HepG2 (cell line): ENCODE results near the gene MAN2A2. TPM values are rescaled to one million over a fixed set of nuclear protein-coding genes. Genes with fewer than 3 reads are reported as not detected.

Experiments
- ATAC-seq: fragments of 200-7000 bp; cut with Tn5 transposase; 3 replicates; pipeline ENCODE4 v1.9.1; 2020; ENCODE audit warnings: mild to moderate bottlenecking, moderate library complexity
- BruUV-seq: library from RNA; stranded (reverse); fragments of 400-500 nt; replicated peaks from 2 replicates; lab custom pipeline; 2021; lab: Mats Ljungman, UMichigan
- CTCF ChIA-PET: fragments of 300-600 bp; formaldehyde crosslinking; extraction: SDS; loops from one replicate; lab custom pipeline; 2021; ENCODE audit warnings: low total read pairs, inconsistent platforms, low intra/inter-chr PET ratio; lab: Yijun Ruan, JAX
- POLR2A ChIA-PET: fragments of 350-600 bp; sonication (Branson Sonifier 250); formaldehyde crosslinking; loops from one replicate; lab custom pipeline; 2020; ENCODE audit warnings: antibody characterized with exemption, inconsistent platforms; lab: Yijun Ruan, JAX
- DNase-seq: peaks from one replicate; pipeline ENCODE4 v3.0.0-alpha.2; 2015; ENCODE audit warnings: low spot score
- FAIRE-seq: peaks from 3 replicates; lab custom pipeline; 2011; peaks lifted over from hg19 to GRCh38; lab: Jason Lieb, UNC
- H2AFZ ChIP-seq: one replicate; pipeline ENCODE4 v1.6.1; 2011; ENCODE audit warnings: low read length, inconsistent platforms
- H3K27ac ChIP-seq: fragments of 300-600 bp; 3 replicates; pipeline ENCODE4 v1.8.0; 2011; ENCODE audit warnings: mixed run types, mild to moderate bottlenecking, mixed read lengths, low read length, inconsistent platforms; ENCODE audit not compliant: insufficient read depth; ENCODE audit errors: extremely low read length
- H3K27me3 ChIP-seq, 2 experiments: fragments of 200-600 bp in 1 of 2; 2 replicates in 1 of 2; 3 replicates in 1 of 2; pipeline versions ENCODE4 v1.6.0 to v1.8.0; 2011; ENCODE audit warnings: low read length in 2 of 2, mild to moderate bottlenecking in 2 of 2, moderate library complexity in 2 of 2, inconsistent platforms in 1 of 2; ENCODE audit not compliant: insufficient read depth in 2 of 2, control insufficient read depth in 1 of 2
- H3K36me3 ChIP-seq, 2 experiments: fragments of 200-600 bp in 1 of 2; replicated peaks in 1 of 2; 2 replicates in 1 of 2; 3 replicates in 1 of 2; pipeline versions ENCODE4 v1.5.1 to v1.8.0; 2011; ENCODE audit warnings: low read length in 2 of 2, inconsistent platforms in 1 of 2; ENCODE audit not compliant: insufficient read depth in 2 of 2, control insufficient read depth in 1 of 2
- H3K4me1 ChIP-seq: 2 replicates; pipeline ENCODE4 v1.5.1; 2012; ENCODE audit warnings: low read length, inconsistent platforms; ENCODE audit not compliant: insufficient read depth
- H3K4me2 ChIP-seq: 2 replicates; pipeline ENCODE4 v1.6.0; 2011; ENCODE audit warnings: low read depth, low read length, inconsistent platforms
- H3K4me3 ChIP-seq, 3 experiments: fragments of 200-600 bp in 1 of 3; sonication (generic), shearing (Covaris generic) in 1 of 3; replicated peaks in 1 of 3; 2 replicates each; pipeline ENCODE4 v1.5.1; 2011 to 2016; ENCODE audit warnings: low read length in 3 of 3, inconsistent platforms in 2 of 3, low read depth in 2 of 3, mild to moderate bottlenecking in 2 of 3, control low read depth in 1 of 3, mixed read lengths in 1 of 3; ENCODE audit not compliant: insufficient read depth in 1 of 3
- H3K79me2 ChIP-seq: one replicate; pipeline ENCODE4 v1.6.1; 2011; ENCODE audit warnings: low read length, inconsistent platforms; ENCODE audit not compliant: insufficient read depth
- H3K9ac ChIP-seq: 2 replicates; pipeline ENCODE4 v1.6.0; 2011; ENCODE audit warnings: mild to moderate bottlenecking, low read depth, low read length, inconsistent platforms; ENCODE audit not compliant: insufficient read depth
- H3K9me3 ChIP-seq: 2 replicates; pipeline ENCODE4 v1.5.1; 2012; ENCODE audit warnings: mild to moderate bottlenecking, low read length
- H4K20me1 ChIP-seq: 2 replicates; pipeline ENCODE4 v1.6.0; 2011; ENCODE audit warnings: inconsistent platforms, mild to moderate bottlenecking, low read length, moderate library complexity; ENCODE audit not compliant: insufficient read depth
- AGO2 ChIP-seq: fragments of 200-400 bp; formaldehyde crosslinking; optimal IDR thresholded peaks from 2 replicates; pipeline ENCODE3; 2017; ENCODE audit warnings: mild to moderate bottlenecking, low read depth, low read length, moderate library complexity
- CAMTA2 ChIP-seq: sonication (generic); formaldehyde crosslinking; IDR thresholded peaks from 2 replicates; pipeline ENCODE4 v1.4.0; 2020; ENCODE audit warnings: mild to moderate bottlenecking, missing genetic modification reagents, borderline replicate concordance
- GATA4 ChIP-seq: sonication (generic); IDR thresholded peaks from 2 replicates; pipeline ENCODE4 v1.6.1; 2016; ENCODE audit warnings: antibody characterized with exemption, low read depth, borderline replicate concordance
- HMG20B ChIP-seq: conservative IDR thresholded peaks from 2 replicates; pipeline ENCODE4 v1.6.1; 2016; ENCODE audit warnings: missing genetic modification reagents, missing compliant biosample characterization
- MEIS1 ChIP-seq: sonication (generic); formaldehyde crosslinking; IDR thresholded peaks from 2 replicates; pipeline ENCODE4 v1.9.0; 2021; ENCODE audit warnings: mild to moderate bottlenecking, missing genetic modification reagents, moderate library complexity, borderline replicate concordance
- MIXL1 ChIP-seq: IDR thresholded peaks from 2 replicates; pipeline ENCODE4 v1.6.1; 2016
- NCOA1 ChIP-seq: sonication (generic); formaldehyde crosslinking; IDR thresholded peaks from 2 replicates; pipeline ENCODE4 v1.9.0; 2021; ENCODE audit warnings: missing genetic modification reagents
- NFIC ChIP-seq: IDR thresholded peaks from 2 replicates; pipeline ENCODE4 v1.6.1; 2012; ENCODE audit warnings: mild to moderate bottlenecking, low read length, inconsistent platforms
- PAF1 ChIP-seq: IDR thresholded peaks from 2 replicates; pipeline ENCODE4 v1.6.1; 2016; ENCODE audit warnings: missing genetic modification reagents, missing compliant biosample characterization
- POLR2A ChIP-seq, 2 experiments: IDR thresholded peaks; 2 replicates each; pipeline ENCODE4 v1.6.1; 2011; ENCODE audit warnings: low read depth in 2 of 2, low read length in 2 of 2, mild to moderate bottlenecking in 1 of 2, moderate library complexity in 1 of 2; ENCODE audit not compliant: insufficient read depth in 1 of 2
- POLR2G ChIP-seq: fragments of 200-400 bp; formaldehyde crosslinking; IDR thresholded peaks from 2 replicates; pipeline ENCODE4 v1.6.1; 2018; ENCODE audit warnings: mild to moderate bottlenecking, low read depth, low read length, moderate library complexity
- RBFOX2 ChIP-seq: fragments of 200-400 bp; formaldehyde crosslinking; IDR thresholded peaks from 2 replicates; pipeline ENCODE4 v1.6.1; 2017; ENCODE audit warnings: low read depth, mild to moderate bottlenecking, low read length
- SP4 ChIP-seq: sonication (generic); formaldehyde crosslinking; IDR thresholded peaks from 2 replicates; pipeline ENCODE4 v1.8.1; 2023; ENCODE audit warnings: mild to moderate bottlenecking, missing genetic modification reagents
- SSRP1 ChIP-seq: IDR thresholded peaks from 2 replicates; pipeline ENCODE4 v1.6.1; 2016; ENCODE audit warnings: control low read depth
- TEAD2 ChIP-seq: sonication (generic); formaldehyde crosslinking; IDR thresholded peaks from 2 replicates; pipeline ENCODE4 v1.9.0; 2021; ENCODE audit warnings: missing genetic modification reagents
- ZFP82 ChIP-seq: sonication (generic); formaldehyde crosslinking; IDR thresholded peaks from 2 replicates; pipeline ENCODE4 v1.5.1; 2020; ENCODE audit warnings: mild to moderate bottlenecking, missing genetic modification reagents, borderline replicate concordance
- ZNF329 ChIP-seq: sonication (generic); formaldehyde crosslinking; IDR thresholded peaks from 2 replicates; pipeline ENCODE4 v1.9.0; 2021; ENCODE audit warnings: low read depth, mild to moderate bottlenecking, missing genetic modification reagents
- ZNF33A ChIP-seq: sonication (generic); formaldehyde crosslinking; IDR thresholded peaks from 2 replicates; pipeline ENCODE4 v1.5.1; 2020; ENCODE audit warnings: missing genetic modification reagents, mild to moderate bottlenecking, moderate library complexity, borderline replicate concordance
- ZNF569 ChIP-seq: sonication (generic); formaldehyde crosslinking; IDR thresholded peaks from 2 replicates; pipeline ENCODE4 v1.5.0; 2020; ENCODE audit warnings: mild to moderate bottlenecking, missing genetic modification reagents, moderate library complexity, borderline replicate concordance
- ZNF776 ChIP-seq: sonication (generic); formaldehyde crosslinking; IDR thresholded peaks from 2 replicates; pipeline ENCODE4 v1.4.0; 2020; ENCODE audit warnings: mild to moderate bottlenecking, missing genetic modification reagents
- WGBS: methylation state at CpG from one replicate; pipeline ENCODE4 v1.1.6; 2017; ENCODE audit warnings: low lambda C conversion rate; 5-methylcytosine and 5-hydroxymethylcytosine counted together
- in situ Hi-C: cut with HindIII; loops from 2 replicates; pipeline ENCODE4 v1.10.0; 2017; ENCODE audit warnings: low pct_unique_long_range_greater_than_20kb; ENCODE audit not compliant: extremely low pct_ligation_motif_present
- intact Hi-C: fragments of 100-400 bp; cut with micrococcal nuclease; formaldehyde crosslinking; loops from one replicate; pipeline ENCODE4 v1.10.0; 2022; ENCODE audit not compliant: unreplicated experiment
- polyA plus RNA-seq, 8 experiments: library from polyadenylated mRNA; depleted of rRNA in 3 of 8; stranded (reverse) in 7 of 8; unstranded in 1 of 8; fragments of >200 nt; fragmentation: Illumina TruSeq in 4 of 8; extraction: Trizol in 4 of 8; gene quantifications; 2 replicates each; pipeline versions ENCODE4 v1.2.1 to v1.2.3, GENCODE V29; 2011 to 2016; ENCODE audit warnings: low read depth in 4 of 8, missing spikeins in 1 of 8, mixed read lengths in 1 of 8; ENCODE audit not compliant: insufficient read depth in 1 of 8
- total RNA-seq, 5 experiments: library from RNA; depleted of rRNA; stranded (reverse); fragments of >200 nt; fragmentation: Illumina TruSeq; extraction: Trizol; gene quantifications; 2 replicates each; pipeline ENCODE4 v1.2.3, GENCODE V29; 2016; ENCODE audit warnings: low read depth in 1 of 5

MAN2A2 gene
- total and polyA plus RNA-seq, 2 of the 13 experiments (the other 11 are each of a cell fraction or from before 2014, with no cell fraction given): 17.5 to 51.5 TPM

- in situ Hi-C loops: no loop called here
- Histone ChIP-seq H3K9me3 (no peaks in the 10 kb centered on the region), H3K27me3 (no peaks in the 10 kb centered on the region), H3K4me3 (no peak overlapping the region), H4K20me1 (0 out of 2 replicates have a peak, but pooled peaks cover 5% of the 10 kb centered on the region), H3K4me2 (no peak overlapping the region), H3K9ac (no peak overlapping the region), H3K27ac (no peak overlapping the region), H3K36me3 (peaks cover 6 to 25% of the 10 kb centered on the region in 2 experiments; a peak in 3 of 5 replicates), H3K4me1 (peaks cover 36% of the 10 kb centered on the region), H2AFZ (no peak overlapping the region), H3K79me2 (no peaks in the 10 kb centered on the region)
- DNase-seq (no peak), FAIRE-seq (no peak), ATAC-seq (no peak)
- ChIA-PET POLR2A (interaction anchor here (1.8 to 5.1 kb wide), 2 partner anchors 9 to 22 kb away, joined by 6 to 41 read pairs; no protein-coding TSS in a partner anchor), CTCF (no interaction called here)
- TSS peak; percentile 35 for BruUV-seq
- TF ChIP-seq AGO2 (peak; percentile 79), MIXL1 (CRISPR knock-in tag) (no peak), RBFOX2 (peak; percentile 39; the same call in 1 of the 2 replicates)
- intact Hi-C loops: no loop called here
- 97% methylated on average over 6 of the region's 19 CpGs for WGBS
Observed at GRCh38 chr15:90881978-90882721, 21.0 kb upstream of the MAN2A2 start.

GRCh38 chr15:90882781-90883525 is 20.1 kb upstream of the MAN2A2 start:
- H3K27me3 ChIP-seq: no peaks in the 10 kb centered on the region
- FAIRE-seq (no peak), DNase-seq (no peak), ATAC-seq (no peak)
- peaks cover 36% of the 10 kb centered on the region for H3K4me1 ChIP-seq
- CTCF ChIA-PET: no interaction called here
- H3K27ac ChIP-seq: no peak overlapping the region
- H3K9me3 ChIP-seq: no peaks in the 10 kb centered on the region
- no TSS peak for BruUV-seq
- intact Hi-C loops (no loop called here), in situ Hi-C loops (no loop called here)
- no peak overlapping the region for H3K9ac ChIP-seq
- H4K20me1 ChIP-seq: 0 out of 2 replicates have a peak, but pooled peaks cover 5% of the 10 kb centered on the region
- H3K4me3 ChIP-seq: no peak overlapping the region
- 82% methylated on average over 11 of the region's 13 CpGs for WGBS
- H2AFZ ChIP-seq: no peak overlapping the region
- H3K36me3 ChIP-seq: peaks cover 6 to 17% of the 10 kb centered on the region in 2 experiments; a peak in 3 of 5 replicates
- POLR2A ChIA-PET: interaction anchor here (0.7 to 5.1 kb wide), 7 partner anchors 9 to 217 kb away, joined by 3 to 52 read pairs (median 7); partner anchors contain the start of gene MAN2A2
- peak overlapping the region; percentile 72 for H3K4me2 ChIP-seq
- H3K79me2 ChIP-seq: no peaks in the 10 kb centered on the region
- no peak for TF ChIP-seq ZNF776 (CRISPR knock-in tag)
- no peak for TF ChIP-seq NFIC
- TF ChIP-seq TEAD2 (CRISPR knock-in tag): no peak
- TF ChIP-seq GATA4: no peak
- no peak for TF ChIP-seq MEIS1
- TF ChIP-seq PAF1 (CRISPR knock-in tag): no peak
- no peak for TF ChIP-seq HMG20B (CRISPR knock-in tag)
- 0 out of 2 replicates have a peak, but pooled peaks have one; percentile 33 for TF ChIP-seq POLR2G
- TF ChIP-seq ZFP82 (CRISPR knock-in tag): no peak
- no peak for TF ChIP-seq CAMTA2 (CRISPR knock-in tag)
- no peak for TF ChIP-seq POLR2A (IDR thresholded peaks at IDR 0.05; ENCODE audit: insufficient read depth in 1 of 2, low read depth in 2 of 2, low read length in 2 of 2)
- no peak for TF ChIP-seq ZNF329
- TF ChIP-seq ZNF33A (CRISPR knock-in tag): no peak
- no peak for TF ChIP-seq NCOA1
- TF ChIP-seq SSRP1 (CRISPR knock-in tag): peak; percentile 26; the same call in 1 of the 2 replicates
- no peak for TF ChIP-seq ZNF569 (CRISPR knock-in tag)
- TF ChIP-seq SP4: no peak
